ENCODE results near the gene RCC1.
"Not testable (repeated sequence)": the region's sequence is repeated elsewhere in the genome, so short reads cannot be mapped to it uniquely, and the experiment has no call there.

RCC1 gene

GRCh38 chr1:28520796-28521195 is 15.0 kb downstream of the RCC1 start:
- H4K91ac ChIP-seq (ENCODE audit: low read depth, low read length) = peak overlapping the region; percentile 98
- peak overlapping the region; percentile 72 for H4K8ac ChIP-seq (ENCODE audit: low read depth, low read length)
- H3K9ac ChIP-seq (ENCODE audit: low read length); H4K12ac ChIP-seq (ENCODE audit: low read depth, low read length); DNase-seq; H3K27me3 ChIP-seq (ENCODE audit: insufficient read depth, low read length); H3K36me3 ChIP-seq (ENCODE audit: control insufficient read depth in 1 of 2, insufficient read depth in 2 of 2, low read length in 2 of 2); H3K23ac ChIP-seq (ENCODE audit: low read length); H3K9me3 ChIP-seq (ENCODE audit: insufficient read depth, low read depth, low read length); H3K4me3 ChIP-seq (ENCODE audit: low read depth, low read length); H2AFZ ChIP-seq (ENCODE audit: insufficient read depth, low read length, poor library complexity): not testable (repeated sequence)
- H3K4ac ChIP-seq (ENCODE audit: low read depth, low read length) = peak overlapping the region; percentile 53
- peak overlapping the region; percentile 78 for H2BK120ac ChIP-seq (ENCODE audit: insufficient read depth, low read length, poor library complexity)
- peaks cover 68% of the 10 kb centered on the region for H3K79me1 ChIP-seq (ENCODE audit: low read length)
- peaks cover 48 to 55% of the 10 kb centered on the region in 2 experiments for H3K4me1 ChIP-seq (ENCODE audit: control insufficient read depth in 1 of 2, insufficient read depth in 2 of 2, low read length in 2 of 2)
- peak overlapping the region; percentile 93 for H2BK5ac ChIP-seq (ENCODE audit: low read depth, low read length, poor library complexity)
- H3K14ac ChIP-seq (ENCODE audit: low read length) = peak overlapping the region; percentile 77
- peak overlapping the region; percentile 89 for H3K18ac ChIP-seq (ENCODE audit: low read length)
- H2AK5ac ChIP-seq (ENCODE audit: low read length) = peak overlapping the region; percentile 43
- WGBS (ENCODE audit: extremely low coverage, insufficient coverage, insufficient read length) = no CpG with 5 or more reads among the region's 12 CpGs
- H2BK12ac ChIP-seq (ENCODE audit: low read length) = peak overlapping the region; percentile 70
- H3K4me2 ChIP-seq (ENCODE audit: low read length) = peak overlapping the region; percentile 38
- H3K27ac ChIP-seq (ENCODE audit: low read depth, low read length) = peak overlapping the region; percentile 86
- H3K79me2 ChIP-seq (ENCODE audit: control insufficient read depth, insufficient read depth, low read length, poor library complexity) = peaks cover 40% of the 10 kb centered on the region

GRCh38 chr1:28521502-28522164 is 15.8 kb downstream of the RCC1 start:
- Histone ChIP-seq H3K79me2 (ENCODE audit: control insufficient read depth, insufficient read depth, low read length, poor library complexity) (peaks cover 46% of the 10 kb centered on the region), H2AK5ac (ENCODE audit: low read length) (peak overlapping the region; percentile 98), H3K18ac (ENCODE audit: low read length) (peak overlapping the region; percentile 74), H3K27ac (ENCODE audit: low read depth, low read length) (peak overlapping the region; percentile 51), H3K79me1 (ENCODE audit: low read length) (peaks cover 75% of the 10 kb centered on the region), H2BK120ac (ENCODE audit: insufficient read depth, low read length, poor library complexity) (peak overlapping the region; percentile 96), H3K4me2 (ENCODE audit: low read length) (no peak overlapping the region), H4K8ac (ENCODE audit: low read depth, low read length) (peak overlapping the region; percentile 77), H3K9me3 (ENCODE audit: insufficient read depth, low read depth, low read length) (no peaks in the 10 kb centered on the region), H3K4ac (ENCODE audit: low read depth, low read length) (peak overlapping the region; percentile 99), H3K36me3 (ENCODE audit: control insufficient read depth in 1 of 2, insufficient read depth in 2 of 2, low read length in 2 of 2) (peaks cover 6 to 8% of the 10 kb centered on the region in 2 experiments), H4K91ac (ENCODE audit: low read depth, low read length) (peak overlapping the region; percentile 93), H3K4me1 (ENCODE audit: control insufficient read depth in 1 of 2, insufficient read depth in 2 of 2, low read length in 2 of 2) (peaks cover 54 to 62% of the 10 kb centered on the region in 2 experiments), H3K27me3 (ENCODE audit: insufficient read depth, low read length) (no peaks in the 10 kb centered on the region), H3K23ac (ENCODE audit: low read length) (no peak overlapping the region), H4K12ac (ENCODE audit: low read depth, low read length) (no peak overlapping the region), H3K14ac (ENCODE audit: low read length) (peak overlapping the region; percentile 92), H3K4me3 (ENCODE audit: low read depth, low read length) (no peak overlapping the region), H2BK12ac (ENCODE audit: low read length) (peak overlapping the region; percentile 80), H2AFZ (ENCODE audit: insufficient read depth, low read length, poor library complexity) (no peak overlapping the region), H3K9ac (ENCODE audit: low read length) (no peak overlapping the region), H2BK5ac (ENCODE audit: low read depth, low read length, poor library complexity) (peak overlapping the region; percentile 79)
- no CpG with 5 or more reads among the region's 6 CpGs for WGBS (ENCODE audit: extremely low coverage, insufficient coverage, insufficient read length)
- DNase-seq = no peak

GRCh38 chr1:28522537-28522936 is 16.7 kb downstream of the RCC1 start:
- not testable (repeated sequence) for H3K36me3 ChIP-seq (ENCODE audit: control insufficient read depth in 1 of 2, insufficient read depth in 2 of 2, low read length in 2 of 2)

GRCh38 chr1:28525002-28525642 is 19.3 kb downstream of the RCC1 start:
- Histone ChIP-seq H2BK5ac (ENCODE audit: low read depth, low read length, poor library complexity) (peak overlapping the region; percentile 100), H3K4ac (ENCODE audit: low read depth, low read length) (peak overlapping the region; percentile 98), H3K27ac (ENCODE audit: low read depth, low read length) (peak overlapping the region; percentile 100), H3K14ac (ENCODE audit: low read length) (peak overlapping the region; percentile 99), H2AK5ac (ENCODE audit: low read length) (peak overlapping the region; percentile 100), H3K18ac (ENCODE audit: low read length) (peak overlapping the region; percentile 99), H3K36me3 (ENCODE audit: control insufficient read depth in 1 of 2, insufficient read depth in 2 of 2, low read length in 2 of 2) (peaks cover 15 to 18% of the 10 kb centered on the region in 2 experiments), H2BK120ac (ENCODE audit: insufficient read depth, low read length, poor library complexity) (peak overlapping the region; percentile 100), H3K79me2 (ENCODE audit: control insufficient read depth, insufficient read depth, low read length, poor library complexity) (peaks cover 38% of the 10 kb centered on the region), H4K8ac (ENCODE audit: low read depth, low read length) (peak overlapping the region; percentile 95), H2BK12ac (ENCODE audit: low read length) (peak overlapping the region; percentile 100), H4K12ac (ENCODE audit: low read depth, low read length) (peak overlapping the region; percentile 70), H4K91ac (ENCODE audit: low read depth, low read length) (peak overlapping the region; percentile 100), H3K9ac (ENCODE audit: low read length) (peak overlapping the region; percentile 43), H3K4me2 (ENCODE audit: low read length) (peak overlapping the region; percentile 50), H3K4me1 (ENCODE audit: control insufficient read depth in 1 of 2, insufficient read depth in 2 of 2, low read length in 2 of 2) (peaks cover 57% of the 10 kb centered on the region in 2 experiments), H2AFZ (ENCODE audit: insufficient read depth, low read length, poor library complexity) (peak overlapping the region; percentile 81), H3K79me1 (ENCODE audit: low read length) (peaks cover 69% of the 10 kb centered on the region)
- H3K27me3 ChIP-seq (ENCODE audit: insufficient read depth, low read length); H3K9me3 ChIP-seq (ENCODE audit: insufficient read depth, low read depth, low read length); H3K4me3 ChIP-seq (ENCODE audit: low read depth, low read length); H3K23ac ChIP-seq (ENCODE audit: low read length): not testable (repeated sequence)
- peak in 1 of 2 donors; percentile 46 for DNase-seq
- no CpG with 5 or more reads among the region's 10 CpGs for WGBS (ENCODE audit: extremely low coverage, insufficient coverage, insufficient read length)

More at GRCh38 chr1:28522537-28522936, 16.7 kb downstream of the RCC1 start:
- Histone ChIP-seq H3K4ac (ENCODE audit: low read depth, low read length) (peak overlapping the region; percentile 99), H3K4me1 (ENCODE audit: control insufficient read depth in 1 of 2, insufficient read depth in 2 of 2, low read length in 2 of 2) (peaks cover 57 to 66% of the 10 kb centered on the region in 2 experiments), H2BK12ac (ENCODE audit: low read length) (peak overlapping the region; percentile 80), H3K79me1 (ENCODE audit: low read length) (peaks cover 78% of the 10 kb centered on the region), H3K79me2 (ENCODE audit: control insufficient read depth, insufficient read depth, low read length, poor library complexity) (peaks cover 46% of the 10 kb centered on the region), H3K27ac (ENCODE audit: low read depth, low read length) (peak overlapping the region; percentile 51), H3K14ac (ENCODE audit: low read length) (peak overlapping the region; percentile 70), H2BK120ac (ENCODE audit: insufficient read depth, low read length, poor library complexity) (peak overlapping the region; percentile 96), H4K8ac (ENCODE audit: low read depth, low read length) (peak overlapping the region; percentile 63), H2AK5ac (ENCODE audit: low read length) (peak overlapping the region; percentile 83), H2BK5ac (ENCODE audit: low read depth, low read length, poor library complexity) (peak overlapping the region; percentile 45), H4K91ac (ENCODE audit: low read depth, low read length) (peak overlapping the region; percentile 93)
- H3K27me3 ChIP-seq (ENCODE audit: insufficient read depth, low read length); H3K4me2 ChIP-seq (ENCODE audit: low read length); H2AFZ ChIP-seq (ENCODE audit: insufficient read depth, low read length, poor library complexity); H3K23ac ChIP-seq (ENCODE audit: low read length); DNase-seq; H3K9me3 ChIP-seq (ENCODE audit: insufficient read depth, low read depth, low read length); H3K18ac ChIP-seq (ENCODE audit: low read length); H4K12ac ChIP-seq (ENCODE audit: low read depth, low read length); H3K9ac ChIP-seq (ENCODE audit: low read length); H3K4me3 ChIP-seq (ENCODE audit: low read depth, low read length): not testable (repeated sequence)
- WGBS (ENCODE audit: extremely low coverage, insufficient coverage, insufficient read length) = no CpG with 5 or more reads among the region's 9 CpGs

Measured in trophoblast cell (in vitro differentiated cells and primary cell).